D721Med (cell line): ENCODE data around the gene CXCR6.

Experiments used
- DNase-seq: peaks from one replicate; pipeline ENCODE4 v3.0.0; 2011; ENCODE audit warnings: low spot score; ENCODE audit not compliant: insufficient read length
- FAIRE-seq: peaks from 2 replicates; lab custom pipeline; 2011; peaks lifted over from hg19 to GRCh38; lab: Jason Lieb, UNC
- CTCF ChIP-seq: IDR thresholded peaks from 2 replicates; pipeline ENCODE4 v1.5.1; 2012; ENCODE audit warnings: mild to moderate bottlenecking, control low read depth; ENCODE audit not compliant: insufficient read depth; ENCODE audit errors: missing control alignments

CXCR6 gene

GRCh38 chr3:45959201-45959600 is 15.9 kb downstream of the CXCR6 start:
- FAIRE-seq, result no peak
- no peak for DNase-seq

GRCh38 chr3:45960289-45960688 is 17.0 kb downstream of the CXCR6 start:
- no peak for DNase-seq
- no peak for TF ChIP-seq CTCF
- FAIRE-seq, result no peak

More at GRCh38 chr3:45959201-45959600, 15.9 kb downstream of the CXCR6 start:
- no peak for TF ChIP-seq CTCF

GRCh38 chr3:45962033-45962432 is 18.8 kb downstream of the CXCR6 start:
- no peak for TF ChIP-seq CTCF
- FAIRE-seq (no peak), DNase-seq (no peak)

GRCh38 chr3:45964139-45964538 is 20.9 kb downstream of the CXCR6 start:
- no peak for FAIRE-seq
- no peak for TF ChIP-seq CTCF
- DNase-seq, result no peak

- FAIRE-seq (no peak), DNase-seq (no peak)
- no peak for TF ChIP-seq CTCF
These were observed 22.0 kb downstream of the CXCR6 start for GRCh38 chr3:45965253-45965652.

GRCh38 chr3:45965653-45966052 is 22.4 kb downstream of the CXCR6 start:
- FAIRE-seq, result no peak
- no peak for TF ChIP-seq CTCF
- DNase-seq, result no peak

- TF ChIP-seq CTCF, result no peak
- FAIRE-seq (no peak), DNase-seq (no peak)
These were observed 23.1 kb downstream of the CXCR6 start for GRCh38 chr3:45966371-45966791.
